Naive thymus-derived CD4-positive, alpha-beta T cell (primary cell): ENCODE measurements around the gene GCC1. TPM values are rescaled to one million over a fixed set of nuclear protein-coding genes. Genes with fewer than 3 reads are reported as not detected.
A peak's percentile ranks its signal among the peaks of the same experiment; 100 is the strongest.
"Not testable (repeated sequence)": the region's sequence is repeated elsewhere in the genome, so short reads cannot be mapped to it uniquely, and the experiment has no call there.

ENCODE experiments used
- ATAC-seq: fragments of 150-1000 bp; cut with Tn5 transposase; 2 replicates; pipeline ENCODE4 v1.10.0; 2021; ENCODE audit warnings: mild to moderate bottlenecking, moderate library complexity
- CTCF ChIA-PET: fragments of 350-600 bp; sonication (Branson Sonifier 250); formaldehyde crosslinking; loops from one replicate; lab custom pipeline; 2021; ENCODE audit warnings: antibody characterized with exemption; lab: Charles Lee
- POLR2A ChIA-PET: fragments of 350-600 bp; sonication (Branson Sonifier 250); formaldehyde crosslinking; loops from one replicate; lab custom pipeline; 2021; ENCODE audit warnings: antibody characterized with exemption, inconsistent platforms; lab: Charles Lee
- DNase-seq, 9 donors: peaks; one replicate each; pipeline versions ENCODE4 v3.0.0 to v3.0.0-alpha.2; 2020 to 2022; ENCODE audit warnings: mixed read lengths in 1 of 9
- H3K27ac ChIP-seq: one replicate; pipeline ENCODE4 v1.7.0; 2013; ENCODE audit warnings: mild to moderate bottlenecking, low read depth, low read length, moderate library complexity
- H3K27me3 ChIP-seq, 2 donors: one replicate each; pipeline ENCODE4 v1.7.0; 2013; ENCODE audit warnings: low read length in 2 of 2, mild to moderate bottlenecking in 2 of 2, moderate library complexity in 2 of 2; ENCODE audit not compliant: control insufficient read depth in 2 of 2, insufficient read depth in 2 of 2
- H3K36me3 ChIP-seq, 3 experiments: 1 replicate in 2 of 3; 2 replicates in 1 of 3; pipeline ENCODE4 v1.7.0; 2013; ENCODE audit warnings: low read length in 3 of 3, mild to moderate bottlenecking in 3 of 3, moderate library complexity in 1 of 3; ENCODE audit not compliant: insufficient read depth in 3 of 3, control insufficient read depth in 2 of 3
- H3K4me1 ChIP-seq, 2 donors: one replicate each; pipeline ENCODE4 v1.7.0; 2013; ENCODE audit warnings: low read length in 2 of 2, mild to moderate bottlenecking in 2 of 2, moderate library complexity in 1 of 2; ENCODE audit not compliant: control insufficient read depth in 2 of 2, insufficient read depth in 2 of 2
- H3K4me3 ChIP-seq: 2 replicates; pipeline ENCODE4 v1.7.0; 2013; ENCODE audit warnings: mild to moderate bottlenecking, low read length
- H3K9me3 ChIP-seq, 3 experiments: 1 replicate in 2 of 3; 2 replicates in 1 of 3; pipeline ENCODE4 v1.7.0; 2013; ENCODE audit warnings: low read length in 3 of 3; ENCODE audit not compliant: control insufficient read depth in 2 of 3
- H3K27ac Mint-ChIP-seq, 9 donors: one replicate each; pipeline ENCODE4 v1.8.0; 2020 to 2022; ENCODE audit warnings: mixed read lengths in 9 of 9, mild to moderate bottlenecking in 8 of 9, moderate library complexity in 5 of 9, inconsistent platforms in 2 of 9
- H3K27me3 Mint-ChIP-seq, 5 donors: one replicate each; pipeline ENCODE4 v1.8.0; 2021 to 2022; ENCODE audit warnings: mixed read lengths in 5 of 5, mild to moderate bottlenecking in 1 of 5
- H3K36me3 Mint-ChIP-seq, 5 donors: one replicate each; pipeline ENCODE4 v1.8.0; 2020 to 2022; ENCODE audit warnings: mixed read lengths in 5 of 5, mild to moderate bottlenecking in 3 of 5, inconsistent platforms in 1 of 5
- H3K4me1 Mint-ChIP-seq, 7 donors: one replicate each; pipeline ENCODE4 v1.8.0; 2020 to 2022; ENCODE audit warnings: mixed read lengths in 7 of 7, mild to moderate bottlenecking in 3 of 7, inconsistent platforms in 1 of 7
- H3K4me3 Mint-ChIP-seq, 10 donors: one replicate each; pipeline ENCODE4 v1.8.0; 2020 to 2022; ENCODE audit warnings: mild to moderate bottlenecking in 10 of 10, mixed read lengths in 10 of 10, moderate library complexity in 6 of 10, inconsistent platforms in 2 of 10
- H3K9me3 Mint-ChIP-seq, 11 donors: one replicate each; pipeline ENCODE4 v1.8.0; 2020 to 2022; ENCODE audit warnings: mixed read lengths in 11 of 11, mild to moderate bottlenecking in 4 of 11, inconsistent platforms in 1 of 11, moderate library complexity in 1 of 11
- intact Hi-C, 2 donors: fragments of 100-400 bp; cut with micrococcal nuclease; formaldehyde crosslinking; loops; one replicate each; pipeline ENCODE4 v1.15.1; 2023
- polyA plus RNA-seq, 2 donors: library from polyadenylated mRNA; unstranded; fragments of 300-500 nt; fragmentation: Illumina TruSeq; gene quantifications; one replicate each; pipeline ENCODE4 v1.2.3, GENCODE V29; 2021
- total RNA-seq, 6 experiments: library from RNA in 5 of 6; stranded (reverse) in 5 of 6; gene quantifications; 1 replicate in 5 of 6; 2 replicates in 1 of 6; pipeline ENCODE4 v1.2.3 and lab custom pipeline; 2021 to 2026

GCC1 gene
- total and polyA plus RNA-seq, 7 experiments from 2014 or later, result 9.3 to 31.3 (median 23.5) TPM

- intact Hi-C loops, result no loop called here
- H3K4me3 Mint-ChIP-seq, result no peak overlapping the region
- no peaks in the 10 kb centered on the region for H3K4me1 ChIP-seq
- POLR2A ChIA-PET, result no interaction called here
- peaks cover 0 to 7% (median 4%) of the 10 kb centered on the region in 5 donors for H3K27me3 Mint-ChIP-seq
- no peaks in the 10 kb centered on the region for H3K9me3 ChIP-seq
- no peak overlapping the region for H3K4me3 ChIP-seq
- no peaks in the 10 kb centered on the region for H3K36me3 ChIP-seq
- no peak for ATAC-seq
- no peaks in the 10 kb centered on the region for H3K27me3 ChIP-seq
- peaks cover 0 to 3% (median 0%) of the 10 kb centered on the region in 11 donors for H3K9me3 Mint-ChIP-seq
- CTCF ChIA-PET, result no interaction called here
- DNase-seq, result no peak
- H3K36me3 Mint-ChIP-seq, result no peaks in the 10 kb centered on the region
- no peak overlapping the region for H3K27ac ChIP-seq
- peaks cover 0 to 5% (median 0%) of the 10 kb centered on the region in 7 donors for H3K4me1 Mint-ChIP-seq
- no peak overlapping the region for H3K27ac Mint-ChIP-seq
Observed at GRCh38 chr7:127556404-127556803, 29.0 kb downstream of the GCC1 start.

- DNase-seq (no peak), ATAC-seq (no peak)
- H3K27ac Mint-ChIP-seq, result no peak overlapping the region
- H3K4me3 Mint-ChIP-seq, result no peak overlapping the region
- peaks cover 0 to 5% (median 2%) of the 10 kb centered on the region in 11 donors for H3K9me3 Mint-ChIP-seq
- Histone ChIP-seq H3K36me3 (no peaks in the 10 kb centered on the region), H3K9me3 (no peaks in the 10 kb centered on the region), H3K27me3 (no peaks in the 10 kb centered on the region), H3K27ac (no peak overlapping the region), H3K4me1 (no peaks in the 10 kb centered on the region), H3K4me3 (no peak overlapping the region)
- no peaks in the 10 kb centered on the region for H3K4me1 Mint-ChIP-seq
- ChIA-PET CTCF (no interaction called here), POLR2A (no interaction called here)
- H3K27me3 Mint-ChIP-seq, result peaks cover 0 to 15% (median 7%) of the 10 kb centered on the region in 5 donors
- H3K36me3 Mint-ChIP-seq, result peaks cover 0 to 4% (median 0%) of the 10 kb centered on the region in 5 donors
- intact Hi-C loops, result no loop called here
Observed at GRCh38 chr7:127551941-127552340, 33.5 kb downstream of the GCC1 start.

- no peak overlapping the region for H3K4me3 ChIP-seq
- peaks cover 0 to 4% (median 0%) of the 10 kb centered on the region in 3 experiments for H3K9me3 ChIP-seq
Observed at GRCh38 chr7:127550247-127550646, 35.1 kb downstream of the GCC1 start.

GRCh38 chr7:127546313-127546712, 39.1 kb downstream of the GCC1 start:
- ChIA-PET CTCF (no interaction called here), POLR2A (no interaction called here)
- no peaks in the 10 kb centered on the region for H3K4me1 ChIP-seq
- no peak overlapping the region for H3K27ac ChIP-seq
- H3K9me3 ChIP-seq, result peaks cover 0 to 4% (median 0%) of the 10 kb centered on the region in 3 experiments
- H3K27me3 Mint-ChIP-seq, result peaks cover 0 to 14% (median 9%) of the 10 kb centered on the region in 5 donors
- ATAC-seq (no peak), DNase-seq (no peak)
- no peaks in the 10 kb centered on the region for H3K27me3 ChIP-seq
- intact Hi-C loops, result no loop called here
- H3K36me3 Mint-ChIP-seq, result peaks cover 0 to 16% (median 4%) of the 10 kb centered on the region in 5 donors
- peaks cover 3 to 27% (median 7%) of the 10 kb centered on the region in 11 donors for H3K9me3 Mint-ChIP-seq
- H3K4me1 Mint-ChIP-seq, result no peaks in the 10 kb centered on the region
- no peaks in the 10 kb centered on the region for H3K36me3 ChIP-seq
- H3K4me3 ChIP-seq, result no peak overlapping the region
- H3K4me3 Mint-ChIP-seq, result no peak overlapping the region
- no peak overlapping the region for H3K27ac Mint-ChIP-seq

More at GRCh38 chr7:127550247-127550646, 35.1 kb downstream of the GCC1 start:
- peaks cover 0 to 14% (median 12%) of the 10 kb centered on the region in 5 donors for H3K27me3 Mint-ChIP-seq
- no peak overlapping the region for H3K27ac ChIP-seq
- no peak for ATAC-seq
- peaks cover 0 to 12% (median 4%) of the 10 kb centered on the region in 5 donors for H3K36me3 Mint-ChIP-seq
- intact Hi-C loops, result no loop called here
- CTCF ChIA-PET, result no interaction called here
- no peaks in the 10 kb centered on the region for H3K4me1 Mint-ChIP-seq
- H3K36me3 ChIP-seq, result no peaks in the 10 kb centered on the region
- H3K27ac Mint-ChIP-seq, result no peak overlapping the region
- H3K27me3 ChIP-seq, result no peaks in the 10 kb centered on the region
- POLR2A ChIA-PET, result no interaction called here
- H3K4me1 ChIP-seq, result no peaks in the 10 kb centered on the region
- H3K9me3 Mint-ChIP-seq, result peaks cover 3 to 19% (median 8%) of the 10 kb centered on the region in 11 donors
- H3K4me3 Mint-ChIP-seq, result no peak overlapping the region
- DNase-seq, result peak in 1 of 9 donors; percentile 4

GRCh38 chr7:127541548-127541947, 43.8 kb downstream of the GCC1 start:
- no peak overlapping the region for H3K27ac ChIP-seq
- H3K27me3 ChIP-seq, result peaks cover 0 to 7% of the 10 kb centered on the region in 2 donors
- ChIA-PET CTCF (no interaction called here), POLR2A (no interaction called here)
- H3K4me1 ChIP-seq, result no peaks in the 10 kb centered on the region
- peaks cover 0 to 5% (median 0%) of the 10 kb centered on the region in 7 donors for H3K4me1 Mint-ChIP-seq
- peaks cover under 1 to 22% (median 3%) of the 10 kb centered on the region in 11 donors for H3K9me3 Mint-ChIP-seq
- H3K27me3 Mint-ChIP-seq, result peaks cover 11 to 37% (median 31%) of the 10 kb centered on the region in 5 donors
- H3K27ac Mint-ChIP-seq, result no peak overlapping the region
- intact Hi-C loops, result no loop called here
- H3K36me3 ChIP-seq, result no peaks in the 10 kb centered on the region
- no peak for DNase-seq
- H3K4me3 ChIP-seq, result no peak overlapping the region
- peaks cover 0 to 4% (median 0%) of the 10 kb centered on the region in 3 experiments for H3K9me3 ChIP-seq
- no peak overlapping the region for H3K4me3 Mint-ChIP-seq
- H3K36me3 Mint-ChIP-seq, result peaks cover 0 to 10% (median 1%) of the 10 kb centered on the region in 5 donors
- no peak for ATAC-seq

GRCh38 chr7:127540461-127540860, 44.9 kb downstream of the GCC1 start:
- H3K4me1 Mint-ChIP-seq, H3K36me3 Mint-ChIP-seq, H3K9me3 ChIP-seq, H3K4me3 ChIP-seq, H3K27ac Mint-ChIP-seq, CTCF ChIA-PET, H3K4me3 Mint-ChIP-seq, POLR2A ChIA-PET, H3K27me3 ChIP-seq, H3K36me3 ChIP-seq, DNase-seq, H3K4me1 ChIP-seq, ATAC-seq, H3K27ac ChIP-seq, intact Hi-C loops: not testable (repeated sequence)
- Mint-ChIP-seq H3K27me3 (peaks cover 19 to 47% (median 38%) of the 10 kb centered on the region in 5 donors), H3K9me3 (peaks cover 0 to 12% (median 2%) of the 10 kb centered on the region in 11 donors)

GRCh38 chr7:127539116-127539515, 46.3 kb downstream of the GCC1 start:
- Mint-ChIP-seq H3K36me3 (peaks cover 0 to 3% (median 0%) of the 10 kb centered on the region in 5 donors), H3K4me1 (peaks cover 0 to 5% (median 0%) of the 10 kb centered on the region in 7 donors), H3K27me3 (peaks cover 28 to 58% (median 47%) of the 10 kb centered on the region in 5 donors), H3K9me3 (peaks cover 0 to 6% (median 0%) of the 10 kb centered on the region in 11 donors), H3K4me3 (no peak overlapping the region), H3K27ac (no peak overlapping the region)
- Histone ChIP-seq H3K36me3 (no peaks in the 10 kb centered on the region), H3K4me3 (no peak overlapping the region), H3K27me3 (peaks cover 0 to 7% of the 10 kb centered on the region in 2 donors), H3K4me1 (no peaks in the 10 kb centered on the region), H3K27ac (no peak overlapping the region), H3K9me3 (no peaks in the 10 kb centered on the region)
- POLR2A ChIA-PET, result no interaction called here
- CTCF ChIA-PET, result interaction anchor here (0.6 kb wide), 1 partner anchor 40 kb away, joined by 3 read pairs; no protein-coding TSS in a partner anchor
- DNase-seq (no peak), ATAC-seq (no peak)
- intact Hi-C loops, result no loop called here
